MM.1S (cell line): ENCODE measurements around the gene SFI1.

Experiments used
- DNase-seq: peaks from one replicate; pipeline ENCODE4 v3.0.0-alpha.2; 2015
- H2AFZ ChIP-seq: fragments of 300-600 bp; sonication (generic); 2 replicates; pipeline ENCODE4 v1.6.0; 2016; ENCODE audit warnings: antibody characterized with exemption, low read length
- H3F3A ChIP-seq: fragments of 300-600 bp; sonication (generic); 2 replicates; pipeline ENCODE4 v1.6.1; 2016; ENCODE audit warnings: mild to moderate bottlenecking, antibody characterized with exemption, low read length, moderate library complexity, mixed read lengths; ENCODE audit not compliant: insufficient read depth
- H3K27ac ChIP-seq: fragments of 300-600 bp; sonication (generic); 2 replicates; pipeline ENCODE4 v1.5.1; 2016; ENCODE audit warnings: mild to moderate bottlenecking, low read length
- H3K27me3 ChIP-seq: fragments of 300-600 bp; sonication (generic); replicated peaks from 2 replicates; pipeline ENCODE4 v1.6.0; 2016; ENCODE audit warnings: low read length; ENCODE audit not compliant: insufficient read depth
- H3K36me3 ChIP-seq: fragments of 300-600 bp; sonication (generic); replicated peaks from 2 replicates; pipeline ENCODE4 v1.6.1; 2016; ENCODE audit warnings: mild to moderate bottlenecking, low read length, mixed read lengths; ENCODE audit not compliant: insufficient read depth
- H3K4me1 ChIP-seq: fragments of 300-600 bp; sonication (generic); 2 replicates; pipeline ENCODE4 v1.6.1; 2016; ENCODE audit warnings: low read length, mixed read lengths
- H3K4me2 ChIP-seq: fragments of 300-600 bp; sonication (generic); 2 replicates; pipeline ENCODE4 v1.6.0; 2016; ENCODE audit warnings: low read depth, low read length
- H3K4me3 ChIP-seq: fragments of 300-600 bp; sonication (generic); 2 replicates; pipeline ENCODE4 v1.5.1; 2016; ENCODE audit warnings: low read length, mixed read lengths
- H3K79me2 ChIP-seq: fragments of 300-600 bp; sonication (generic); 2 replicates; pipeline ENCODE4 v1.6.1; 2016; ENCODE audit warnings: mixed run types, low read length, mixed read lengths
- H3K9ac ChIP-seq: fragments of 300-600 bp; sonication (generic); 2 replicates; pipeline ENCODE4 v1.6.1; 2016; ENCODE audit warnings: low read length, mixed read lengths
- H3K9me2 ChIP-seq: fragments of 300-600 bp; sonication (generic); replicated peaks from 2 replicates; pipeline ENCODE4 v1.6.1; 2016; ENCODE audit warnings: mild to moderate bottlenecking, low read length, mixed read lengths; ENCODE audit not compliant: insufficient read depth
- H3K9me3 ChIP-seq: fragments of 300-600 bp; sonication (generic); replicated peaks from 2 replicates; pipeline ENCODE4 v1.6.1; 2016; ENCODE audit warnings: mild to moderate bottlenecking, low read length, mixed read lengths; ENCODE audit not compliant: insufficient read depth
- H4K20me1 ChIP-seq: fragments of 300-600 bp; sonication (generic); 2 replicates; pipeline ENCODE4 v1.6.1; 2016; ENCODE audit warnings: mild to moderate bottlenecking, low read length, moderate library complexity, mixed read lengths; ENCODE audit not compliant: insufficient read depth
- CTCF ChIP-seq: fragments of 300-600 bp; sonication (generic); IDR thresholded peaks from 2 replicates; pipeline ENCODE4 v1.5.1; 2016; ENCODE audit warnings: antibody characterized with exemption, low read length, mixed read lengths
- EZH2 ChIP-seq: fragments of 300-600 bp; sonication (generic); optimal IDR thresholded peaks from 2 replicates; pipeline ENCODE3; 2017; ENCODE audit warnings: low read depth, mild to moderate bottlenecking, antibody characterized with exemption, low read length, mixed read lengths
- EZH2phosphoT487 ChIP-seq: fragments of 300-600 bp; sonication (generic); IDR thresholded peaks from 2 replicates; pipeline ENCODE4 v1.6.1; 2018; ENCODE audit warnings: antibody characterized with exemption, low read length

The SFI1 gene

GRCh38 chr22:31614781-31615490 is 118.6 kb downstream of the SFI1 start:
- Histone ChIP-seq H3K4me1 (peaks cover 19% of the 10 kb centered on the region), H3K27ac (no peak overlapping the region; the same call in 1 of the 2 replicates), H2AFZ (no peak overlapping the region), H3K9ac (no peak overlapping the region), H3K27me3 (no peaks in the 10 kb centered on the region), H3K79me2 (no peaks in the 10 kb centered on the region), H3K9me3 (no peaks in the 10 kb centered on the region), H4K20me1 (no peaks in the 10 kb centered on the region), H3K9me2 (no peaks in the 10 kb centered on the region), H3K36me3 (no peaks in the 10 kb centered on the region), H3K4me3 (no peak overlapping the region), H3K4me2 (no peak overlapping the region), H3F3A (0 out of 2 replicates have a peak, but pooled peaks cover 5% of the 10 kb centered on the region)
- DNase-seq = no peak
- TF ChIP-seq CTCF (no peak), EZH2 (no peak), EZH2phosphoT487 (no peak)

DNA sequence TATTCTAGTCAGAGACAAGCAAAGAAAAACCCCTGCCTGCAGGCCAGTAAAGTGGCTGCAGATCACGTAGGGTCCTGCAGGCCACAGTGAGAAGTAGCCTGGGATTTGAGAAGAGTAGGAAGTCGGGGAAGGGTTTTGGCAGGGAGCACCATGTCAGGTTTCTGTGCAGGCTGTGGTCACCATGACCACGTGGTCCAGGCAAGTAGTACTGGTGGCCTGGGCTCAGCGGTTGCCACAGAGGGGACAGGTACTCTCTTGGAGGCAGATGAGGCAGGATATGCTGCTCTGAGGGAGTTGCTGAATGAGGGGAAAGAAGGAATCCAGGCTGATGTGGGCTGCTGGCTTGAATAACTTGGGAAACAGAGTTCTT is 119.1 kb downstream of the SFI1 start:
- Histone ChIP-seq H3F3A (0 out of 2 replicates have a peak, but pooled peaks cover 5% of the 10 kb centered on the region), H3K36me3 (no peaks in the 10 kb centered on the region), H3K9me2 (no peaks in the 10 kb centered on the region), H3K4me1 (peaks cover 19% of the 10 kb centered on the region), H3K27ac (peak overlapping the region; percentile 47; the same call in 1 of the 2 replicates), H3K4me3 (no peak overlapping the region), H2AFZ (no peak overlapping the region), H4K20me1 (no peaks in the 10 kb centered on the region), H3K9me3 (no peaks in the 10 kb centered on the region), H3K27me3 (no peaks in the 10 kb centered on the region), H3K79me2 (no peaks in the 10 kb centered on the region), H3K9ac (no peak overlapping the region), H3K4me2 (peak overlapping the region; percentile 20; the same call in 1 of the 2 replicates)
- TF ChIP-seq EZH2 = no peak
- TF ChIP-seq EZH2phosphoT487 = no peak
- TF ChIP-seq CTCF = no peak
- no peak for DNase-seq

DNA sequence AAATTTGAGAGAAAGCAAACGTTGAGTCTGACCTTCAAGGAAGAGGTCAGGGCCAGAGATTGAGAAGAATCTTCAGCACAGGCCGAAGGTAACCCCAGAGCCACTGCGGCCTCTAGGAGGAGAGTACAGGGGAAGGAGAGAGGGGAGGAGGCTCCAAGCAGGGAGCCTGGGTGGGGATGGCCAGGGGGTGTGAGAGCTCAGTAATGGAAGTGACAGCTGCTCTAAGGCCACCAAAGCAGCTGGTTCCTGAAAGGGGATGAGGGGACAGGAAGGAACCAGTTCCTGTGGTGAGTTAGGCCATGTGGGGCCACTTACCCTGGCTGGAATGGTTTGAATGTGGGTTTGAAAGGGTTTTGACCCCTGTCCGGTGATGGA is 119.6 kb downstream of the SFI1 start:
- Histone ChIP-seq H3K9ac (no peak overlapping the region), H3F3A (0 out of 2 replicates have a peak, but pooled peaks cover 5% of the 10 kb centered on the region), H2AFZ (no peak overlapping the region), H3K79me2 (no peaks in the 10 kb centered on the region), H3K4me3 (no peak overlapping the region), H3K9me2 (no peaks in the 10 kb centered on the region), H3K9me3 (no peaks in the 10 kb centered on the region), H3K4me1 (peaks cover 19% of the 10 kb centered on the region), H3K27ac (peak overlapping the region; percentile 47; the same call in 1 of the 2 replicates), H3K4me2 (peak overlapping the region; percentile 20; the same call in 1 of the 2 replicates), H4K20me1 (no peaks in the 10 kb centered on the region), H3K36me3 (no peaks in the 10 kb centered on the region), H3K27me3 (no peaks in the 10 kb centered on the region)
- DNase-seq = peak; percentile 8
- no peak for TF ChIP-seq CTCF
- no peak for TF ChIP-seq EZH2
- no peak for TF ChIP-seq EZH2phosphoT487
